SU-DHL-6 (cell line): ENCODE data around the gene DAAM2.

Experiments
- CTCF ChIP-seq: fragments of 200-600 bp; sonication (generic); IDR thresholded peaks from one replicate; pipeline ENCODE4 v1.5.1; 2017; ENCODE audit warnings: antibody characterized with exemption, mild to moderate bottlenecking, low read length, moderate library complexity; ENCODE audit not compliant: insufficient read depth, poor library complexity, severe bottlenecking
- EZH2phosphoT487 ChIP-seq: fragments of 200-600 bp; sonication (generic), shearing (Covaris generic); conservative IDR thresholded peaks from 2 replicates; pipeline ENCODE4 v1.6.1; 2018; ENCODE audit warnings: mild to moderate bottlenecking, antibody characterized with exemption, low read length, moderate library complexity, mixed read lengths

- no peak for TF ChIP-seq CTCF
- no peak for TF ChIP-seq EZH2phosphoT487
Observed at GRCh38 chr6:39819676-39820075, 27.5 kb downstream of the DAAM2 start.
